Activated CD4-positive, alpha-beta T cell treated with anti-CD3 and anti-CD28 coated beads for 1 hour (primary cell): ENCODE data around the gene ANGPTL8.

Experiments
- DNase-seq: peaks from one replicate; pipeline ENCODE4 v3.0.0-alpha.2; 2020

The ANGPTL8 gene

DNA sequence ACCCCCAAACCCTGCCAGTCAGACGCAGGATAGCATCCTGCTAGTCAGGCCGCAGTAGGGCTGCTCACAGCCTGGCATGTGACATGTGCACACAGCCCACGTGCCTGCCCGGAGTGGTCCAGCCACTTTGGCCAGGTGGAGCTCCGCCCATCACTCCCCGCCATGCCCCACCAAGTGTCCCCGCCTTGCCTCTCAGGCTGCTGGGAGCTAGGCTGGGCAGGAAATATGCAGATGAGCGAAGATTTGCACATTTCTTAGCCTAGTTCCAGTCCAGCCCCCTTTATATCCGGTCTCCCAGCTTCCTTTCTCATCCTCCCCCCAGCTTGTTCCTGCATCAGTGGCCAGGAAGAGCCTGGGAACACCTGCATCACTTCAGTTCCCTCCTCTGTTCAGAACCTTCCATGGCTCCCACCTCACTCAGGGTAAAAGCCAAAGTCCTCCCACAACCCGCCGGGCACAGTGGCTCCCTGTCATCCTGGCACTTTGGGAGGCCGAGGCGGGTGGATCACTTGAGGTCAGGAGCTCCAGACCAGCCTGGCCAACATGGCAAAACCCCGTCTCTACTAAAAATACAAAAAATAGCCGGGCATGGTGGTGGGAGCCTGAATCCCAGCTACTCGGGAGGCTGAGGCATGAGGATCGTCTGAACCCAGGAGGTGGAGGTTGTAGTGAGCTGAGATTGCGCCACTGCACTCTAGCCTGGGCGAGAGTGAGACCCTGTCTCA is 25.2 kb downstream of the ANGPTL8 start:
- no peak for DNase-seq

DNA sequence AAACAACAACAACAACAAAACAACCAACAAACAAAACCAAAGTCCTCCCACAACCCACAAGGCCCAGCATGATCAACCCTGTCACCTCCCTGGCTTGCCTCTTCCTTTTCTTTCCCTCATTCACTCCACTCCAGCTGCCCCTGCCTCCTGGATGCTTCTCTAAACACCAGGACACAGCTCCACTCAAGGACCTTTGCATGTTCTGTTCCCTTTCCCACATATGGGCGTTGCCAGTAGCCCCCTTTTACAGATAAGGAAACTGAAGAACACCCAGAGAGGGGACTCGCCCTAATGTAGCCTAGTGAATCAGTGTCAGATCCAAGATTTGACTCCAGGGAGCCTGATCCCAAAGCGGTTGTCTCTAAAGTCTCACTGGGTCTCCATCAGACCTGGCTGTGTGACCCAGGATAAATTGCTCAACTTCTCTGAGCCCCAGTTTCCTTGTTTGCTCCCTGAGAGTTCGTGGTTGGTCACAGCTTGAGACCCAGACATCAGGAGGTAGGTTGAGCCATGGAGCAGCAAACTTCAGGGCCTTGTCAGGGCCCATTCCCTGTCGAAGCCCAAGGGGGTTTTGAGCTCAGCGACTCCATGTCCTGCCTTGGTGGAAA is 25.9 kb downstream of the ANGPTL8 start:
- DNase-seq: no peak

DNA sequence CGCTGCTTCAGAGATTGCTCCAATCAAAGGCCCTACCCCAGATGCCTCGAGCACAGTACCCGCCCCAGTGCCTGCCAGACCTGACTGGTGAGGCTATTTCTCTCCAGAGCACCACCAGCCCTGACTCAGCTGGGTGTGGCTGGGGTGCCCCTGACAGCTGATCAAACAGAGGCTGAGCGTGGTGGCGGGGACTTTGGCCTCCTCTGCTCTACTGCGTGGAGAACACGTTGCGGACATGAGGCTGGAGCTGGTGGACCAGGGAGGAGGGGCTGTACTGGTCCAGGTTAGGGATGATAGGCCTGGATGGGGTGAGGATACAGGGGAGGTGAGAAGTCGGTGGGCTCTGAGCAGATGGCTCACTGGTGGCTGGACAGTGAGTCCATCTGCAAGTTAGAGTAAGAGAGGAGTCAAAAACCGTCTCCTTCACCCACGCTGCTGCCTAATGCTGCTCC is 26.4 kb downstream of the ANGPTL8 start:
- no peak for DNase-seq

DNA sequence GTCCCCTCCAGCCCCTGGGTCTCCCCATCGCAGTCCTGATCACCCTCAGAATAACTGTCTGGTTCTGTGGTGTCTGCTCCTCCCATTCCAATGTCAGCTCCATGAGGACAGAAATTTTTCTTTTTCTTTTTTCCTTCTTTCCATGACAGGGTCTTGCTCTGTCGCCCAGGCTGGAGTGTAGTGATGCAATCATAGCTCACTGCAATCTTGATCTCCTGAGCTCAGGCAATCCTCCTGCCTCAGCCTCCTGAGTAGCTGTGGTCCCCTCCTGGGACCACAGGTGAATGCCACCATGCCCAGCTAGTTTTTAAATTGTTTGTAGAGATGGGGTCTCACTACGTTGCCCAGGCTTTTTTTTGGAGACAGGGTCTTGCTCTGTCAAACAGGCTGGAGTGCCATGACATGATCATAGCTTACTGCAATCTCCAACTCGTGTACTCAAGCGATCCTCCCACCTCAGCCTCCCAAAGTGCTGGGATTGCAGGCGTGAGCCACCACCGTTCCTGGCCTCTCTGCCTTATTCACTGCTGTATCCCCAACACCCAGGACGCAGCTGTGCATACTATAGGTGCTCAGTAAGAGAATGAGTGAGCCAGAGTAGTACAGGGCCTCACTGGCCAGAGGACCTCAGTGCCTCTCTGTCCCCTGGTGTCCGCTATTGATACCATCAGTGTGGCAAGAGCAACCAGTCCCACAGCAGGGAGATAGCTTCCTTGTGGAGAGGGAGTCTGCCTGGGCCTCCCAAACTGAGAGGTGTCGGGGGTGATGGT is 28.1 kb downstream of the ANGPTL8 start:
- DNase-seq: no peak

DNA sequence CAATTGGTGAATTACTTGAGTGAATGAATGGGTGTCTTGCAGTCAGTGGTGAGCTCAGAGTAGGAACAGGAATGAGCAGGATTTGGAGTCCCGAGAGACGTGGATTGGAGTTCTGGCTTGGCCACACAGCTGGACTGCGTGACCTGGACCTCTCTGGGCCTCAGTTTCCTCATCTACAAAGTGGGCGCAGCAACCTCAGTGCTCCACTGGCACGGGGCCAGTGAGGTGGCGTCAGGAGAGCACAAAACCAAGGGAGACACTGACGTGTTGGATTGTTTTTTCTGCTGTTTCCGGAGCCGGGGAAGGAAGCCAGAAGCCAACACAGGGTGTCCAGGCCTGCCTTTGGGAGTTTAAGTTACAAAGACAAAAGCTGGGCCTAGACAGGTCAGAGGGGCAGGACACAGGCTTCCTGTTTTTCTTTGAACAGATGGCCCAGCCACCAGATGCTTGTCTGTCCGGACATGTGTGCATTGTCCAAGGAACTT is 29.4 kb downstream of the ANGPTL8 start:
- DNase-seq: no peak

DNA sequence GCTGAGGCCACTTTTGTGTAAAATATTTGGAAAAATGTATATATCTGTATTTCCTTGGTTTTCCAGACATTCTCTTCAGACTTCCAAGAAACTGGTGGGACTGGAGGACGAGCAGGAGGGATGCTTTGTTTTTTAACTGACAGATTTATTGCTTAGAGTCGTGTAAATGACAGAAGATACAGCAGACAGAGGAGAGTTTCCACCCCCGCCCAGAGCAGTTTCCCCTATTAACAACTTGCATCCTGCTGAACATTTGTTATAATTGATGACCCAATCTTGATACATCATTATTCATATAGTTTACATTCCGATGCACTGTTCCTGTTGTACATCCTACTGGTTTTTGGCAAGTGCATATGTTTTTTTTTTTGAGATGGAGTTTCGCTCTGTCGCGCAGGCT is 30.0 kb downstream of the ANGPTL8 start:
- no peak for DNase-seq

DNA sequence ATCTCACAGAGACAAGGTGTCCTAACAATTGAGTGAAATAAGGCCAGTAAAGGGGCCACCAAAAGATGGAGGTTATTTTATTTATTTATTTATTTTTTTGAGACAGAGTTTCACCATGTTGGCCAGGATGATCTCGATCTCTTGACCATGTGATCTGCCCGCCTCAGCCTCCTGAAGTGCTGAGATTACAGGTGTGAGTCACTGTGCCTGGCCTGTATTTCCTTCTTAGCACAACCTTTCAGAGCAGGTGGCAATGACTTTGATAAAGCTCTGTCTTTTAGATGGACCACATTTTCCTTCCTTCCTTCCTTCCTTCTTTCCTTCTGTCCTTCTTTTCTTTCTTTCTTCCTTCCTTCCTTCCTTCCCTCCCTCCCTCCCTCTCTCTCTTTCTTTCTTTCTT is 33.9 kb downstream of the ANGPTL8 start:
- DNase-seq: no peak

DNA sequence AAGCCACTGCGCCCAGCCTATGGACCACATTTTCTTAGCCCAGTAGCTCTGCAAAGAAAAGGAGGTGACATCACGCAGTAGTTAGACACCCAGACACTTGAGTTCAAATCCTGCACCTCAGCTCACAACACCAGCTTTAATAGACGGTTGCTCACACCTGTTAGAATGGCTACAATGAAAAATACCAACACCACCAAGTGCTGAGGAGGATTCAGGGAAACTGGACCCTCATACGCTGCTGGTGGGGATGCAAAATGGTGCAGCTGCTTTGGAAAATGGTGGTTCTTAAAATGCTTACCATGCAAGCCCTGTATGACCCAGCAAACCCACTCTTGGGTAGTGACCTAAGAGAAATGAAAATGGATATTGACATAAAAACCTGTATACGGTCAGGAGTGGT is 34.6 kb downstream of the ANGPTL8 start:
- DNase-seq: no peak

DNA sequence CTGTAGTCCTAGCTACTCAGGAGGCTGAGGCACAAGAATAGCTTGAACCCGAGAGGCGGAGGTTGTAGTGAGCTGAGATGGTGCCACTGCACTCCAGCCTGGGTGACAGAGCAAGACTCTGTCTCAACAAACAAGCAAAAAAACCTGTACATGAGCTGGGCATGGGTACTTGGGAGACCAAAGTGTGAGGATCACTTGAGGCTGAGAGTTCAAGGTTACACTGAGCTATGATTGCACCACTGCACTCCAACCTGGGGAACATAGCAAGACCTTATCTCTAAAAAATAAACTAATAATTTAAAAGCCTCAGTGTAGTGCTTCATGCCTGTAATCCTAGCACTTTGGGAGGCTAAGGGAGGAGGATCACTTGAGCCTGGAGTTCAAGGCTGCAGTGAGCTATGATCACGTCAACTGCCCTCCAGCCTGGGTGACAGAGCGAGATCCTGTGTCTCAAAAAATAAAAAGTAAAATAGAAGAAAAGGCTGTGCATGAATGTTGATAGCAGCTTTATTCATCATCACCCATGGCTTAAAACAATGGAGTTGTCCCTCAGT is 35.2 kb downstream of the ANGPTL8 start:
- DNase-seq: no peak

DNA sequence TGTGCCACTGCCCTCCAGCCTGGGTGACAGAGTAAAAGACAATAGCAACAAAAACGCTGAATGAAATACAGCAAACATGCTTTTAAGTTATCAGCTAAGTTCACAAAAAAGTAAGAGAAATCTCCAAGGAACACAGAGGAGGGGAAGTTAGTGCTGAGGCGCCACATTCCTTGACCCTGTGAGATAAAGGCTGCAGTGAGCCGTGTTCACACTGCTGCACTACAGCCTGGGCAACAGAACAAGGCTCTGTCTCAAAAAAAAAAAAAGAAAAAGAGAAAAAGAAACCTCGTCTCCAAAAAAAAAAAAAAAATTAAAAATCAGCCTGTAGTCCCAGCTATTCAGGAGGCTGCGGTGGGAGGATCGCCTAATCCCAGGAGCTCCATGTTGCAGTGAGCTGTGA is 39.3 kb downstream of the ANGPTL8 start:
- DNase-seq: no peak

DNA sequence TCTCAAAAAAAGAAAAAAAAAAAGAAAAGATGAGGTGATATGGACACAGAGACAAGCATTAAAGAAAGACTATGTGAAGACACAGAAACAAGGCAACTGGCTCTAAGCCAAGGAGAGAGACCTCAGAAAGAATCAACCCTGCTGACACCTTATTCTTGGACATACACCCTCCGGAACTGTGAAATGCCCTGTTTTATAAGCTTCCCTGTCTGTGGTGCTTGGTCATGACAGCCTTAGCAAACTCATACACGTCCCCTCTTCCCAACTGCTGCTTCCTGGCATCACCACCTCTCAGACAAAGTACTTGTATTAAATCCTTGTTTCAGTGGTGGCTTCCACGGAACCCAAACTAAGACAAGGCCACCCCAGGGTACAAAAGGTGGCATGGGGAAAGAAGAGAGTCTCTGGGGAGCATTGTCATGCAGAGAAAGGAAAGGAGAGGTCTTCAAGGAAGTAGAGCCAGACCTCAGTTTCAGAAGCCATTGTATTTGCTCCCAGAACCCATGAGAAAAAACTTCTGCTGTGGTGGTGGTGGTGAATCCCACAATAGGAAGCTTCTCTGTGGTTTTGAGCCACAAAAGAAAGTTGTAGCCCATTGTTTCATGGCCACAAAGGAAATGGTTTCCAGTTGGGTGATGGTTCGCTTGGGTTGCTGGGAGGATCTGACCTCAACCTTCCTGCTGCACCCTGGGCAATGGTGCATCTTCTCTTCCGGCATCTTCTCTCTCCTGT is 40.3 kb downstream of the ANGPTL8 start:
- DNase-seq: no peak

DNA sequence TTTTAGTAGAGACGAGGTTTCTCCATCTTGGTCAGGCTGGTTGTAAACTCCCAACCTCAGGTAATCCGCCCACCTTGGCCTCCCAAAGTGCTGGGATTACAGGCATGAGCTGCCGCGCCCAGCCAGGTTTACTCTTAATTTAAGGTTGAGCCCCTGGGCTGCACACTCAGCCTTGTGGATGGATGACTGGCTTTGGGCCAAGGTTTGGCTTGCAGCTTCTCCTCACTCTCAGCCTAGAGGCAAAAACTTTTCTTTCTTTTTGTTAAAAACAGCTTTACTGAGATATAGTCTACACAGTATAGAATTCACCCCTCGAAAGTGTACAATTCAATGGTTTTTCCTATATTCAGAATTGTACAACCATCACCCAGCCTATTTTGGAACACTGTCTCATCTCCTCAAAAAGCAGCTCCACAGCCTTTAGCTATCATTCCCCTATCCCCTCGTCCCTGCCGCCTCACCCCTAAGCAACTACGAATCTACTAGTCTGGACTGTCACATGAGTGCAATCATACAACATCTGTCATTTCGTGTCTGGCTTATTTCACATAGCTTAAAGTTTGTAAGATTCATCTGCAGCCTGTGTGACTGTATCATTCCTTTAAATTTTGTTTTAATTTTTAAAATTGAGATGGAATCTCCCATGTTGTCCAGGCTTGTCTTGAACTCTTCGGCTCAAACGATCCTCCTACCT is 42.1 kb downstream of the ANGPTL8 start:
- DNase-seq: no peak

DNA sequence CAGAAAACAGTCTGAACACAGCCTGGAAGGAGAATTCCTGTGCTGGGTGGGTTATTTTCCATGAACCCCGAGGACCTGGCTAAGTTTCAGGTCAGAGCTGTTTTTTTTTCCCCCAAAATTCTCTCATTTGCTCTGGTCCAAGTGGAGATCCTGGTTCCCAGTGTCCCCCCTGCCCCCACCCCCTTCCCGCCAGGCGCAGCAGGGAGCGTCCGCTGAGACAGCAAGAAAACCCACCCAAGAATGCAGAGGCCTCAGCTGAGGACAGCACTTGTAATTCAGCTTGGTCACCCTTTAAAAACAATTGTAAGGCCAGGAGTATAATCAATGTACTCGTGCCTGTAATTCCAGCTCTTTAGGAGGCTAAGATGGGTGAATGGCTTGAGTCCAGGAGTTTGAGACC is 45.1 kb downstream of the ANGPTL8 start:
- DNase-seq: no peak

DNA sequence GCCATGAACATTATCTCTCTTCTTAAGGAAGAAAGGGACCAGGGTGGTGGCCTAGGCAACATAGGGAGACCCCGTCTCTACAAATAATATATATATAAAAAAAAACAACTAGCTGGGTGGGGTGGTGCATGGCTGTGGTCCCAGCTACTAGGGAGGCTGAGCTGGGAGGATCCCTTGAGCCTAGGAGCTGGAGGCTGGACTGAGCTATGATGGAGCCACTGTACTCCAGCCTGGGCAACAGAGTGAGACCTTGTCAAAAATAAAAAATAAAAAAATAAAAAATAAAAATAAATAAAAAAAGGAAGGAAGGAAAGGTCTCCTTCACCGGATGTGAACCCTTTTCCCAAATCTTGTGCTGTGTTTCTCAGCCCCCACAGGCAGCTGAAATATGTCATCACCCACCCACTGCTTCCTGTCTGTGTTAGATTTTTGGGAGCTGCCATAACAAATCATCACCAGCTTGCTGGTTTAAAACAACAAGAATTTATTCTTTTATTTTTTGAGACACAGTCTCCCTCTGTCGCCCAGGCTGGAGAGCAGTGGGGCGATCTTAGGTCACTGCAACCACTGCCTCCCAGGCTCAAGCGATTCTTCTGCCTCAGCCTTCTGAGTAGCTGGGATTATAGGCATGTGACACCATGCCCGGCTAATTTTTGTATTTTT is 47.0 kb downstream of the ANGPTL8 start:
- no peak for DNase-seq

DNA sequence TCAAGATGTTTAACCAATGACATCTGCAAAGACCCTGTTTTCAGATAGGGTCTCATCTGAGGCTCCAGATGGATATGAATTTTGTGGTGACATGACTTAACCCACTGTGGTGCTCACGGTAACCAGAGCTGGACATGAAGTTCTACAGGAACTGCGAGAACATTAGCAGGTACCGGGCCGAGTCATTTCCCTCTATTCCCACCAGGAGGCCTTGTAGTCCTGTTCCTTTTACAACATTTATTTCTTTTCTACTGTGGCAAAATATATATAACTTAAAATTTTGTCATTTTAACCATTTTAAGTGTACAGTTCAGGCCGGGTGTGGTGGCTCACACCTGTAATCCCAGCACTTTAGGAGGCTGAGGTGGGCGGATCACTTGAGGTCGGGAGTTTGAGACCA is 48.9 kb downstream of the ANGPTL8 start:
- DNase-seq: no peak

DNA sequence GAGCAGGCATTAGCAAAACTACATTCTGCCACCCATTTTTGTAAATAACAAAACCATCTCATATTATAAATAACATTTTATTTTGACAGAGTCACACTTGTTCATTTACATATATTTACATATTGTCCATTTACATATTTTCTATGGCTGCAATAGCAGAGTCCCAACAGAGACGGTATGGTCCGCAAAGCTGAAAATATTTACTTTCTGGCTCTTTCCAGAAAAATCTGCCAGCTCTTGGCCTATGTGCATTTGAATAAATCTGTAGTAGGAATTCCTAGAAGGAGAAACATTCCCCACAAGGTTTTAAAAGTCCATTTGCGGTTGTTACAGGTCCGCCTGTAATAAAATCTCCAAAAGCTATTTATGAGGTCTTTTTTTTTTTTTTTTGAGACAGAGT is 50.8 kb downstream of the ANGPTL8 start:
- DNase-seq: no peak

DNA sequence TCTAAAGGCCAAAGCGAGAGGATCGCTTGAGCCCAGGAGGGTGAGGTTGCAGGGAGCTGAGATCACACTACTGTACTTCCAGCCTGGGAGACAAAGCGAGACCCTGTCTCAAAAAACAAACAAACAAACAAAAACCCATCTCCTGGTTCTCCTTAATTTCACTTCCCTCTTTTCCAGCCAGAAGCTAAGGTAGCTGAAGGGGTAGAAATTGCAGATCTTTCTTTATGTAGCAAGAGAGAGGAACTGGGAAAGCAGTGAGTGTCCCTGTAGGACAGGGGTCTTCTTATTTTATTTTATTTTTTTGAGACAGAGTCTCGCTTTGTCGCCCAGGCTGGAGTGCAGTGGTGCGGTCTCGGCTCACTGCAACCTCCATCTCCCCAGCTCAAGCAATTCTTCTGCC is 52.0 kb downstream of the ANGPTL8 start:
- DNase-seq: no peak
